AG09309 (cell line): Measurements from ENCODE around the gene TCF20.

ENCODE experiments used
- DNase-seq: peaks from one replicate; pipeline ENCODE4 v3.0.0-alpha.2; 2010; ENCODE audit warnings: low read depth
- H3K4me3 ChIP-seq: 2 replicates; pipeline ENCODE4 v1.5.1; 2011; ENCODE audit warnings: mild to moderate bottlenecking, low read depth, low read length, moderate library complexity; ENCODE audit not compliant: control insufficient read depth
- TF ChIP-seq, protein P1 (sequence below): IDR thresholded peaks from 2 replicates; pipeline ENCODE4 v1.5.1; 2011; ENCODE audit warnings: mild to moderate bottlenecking, low read depth, low read length, inconsistent platforms; ENCODE audit not compliant: insufficient read depth, control insufficient read depth; ENCODE audit errors: missing control alignments

TCF20 gene

DNA sequence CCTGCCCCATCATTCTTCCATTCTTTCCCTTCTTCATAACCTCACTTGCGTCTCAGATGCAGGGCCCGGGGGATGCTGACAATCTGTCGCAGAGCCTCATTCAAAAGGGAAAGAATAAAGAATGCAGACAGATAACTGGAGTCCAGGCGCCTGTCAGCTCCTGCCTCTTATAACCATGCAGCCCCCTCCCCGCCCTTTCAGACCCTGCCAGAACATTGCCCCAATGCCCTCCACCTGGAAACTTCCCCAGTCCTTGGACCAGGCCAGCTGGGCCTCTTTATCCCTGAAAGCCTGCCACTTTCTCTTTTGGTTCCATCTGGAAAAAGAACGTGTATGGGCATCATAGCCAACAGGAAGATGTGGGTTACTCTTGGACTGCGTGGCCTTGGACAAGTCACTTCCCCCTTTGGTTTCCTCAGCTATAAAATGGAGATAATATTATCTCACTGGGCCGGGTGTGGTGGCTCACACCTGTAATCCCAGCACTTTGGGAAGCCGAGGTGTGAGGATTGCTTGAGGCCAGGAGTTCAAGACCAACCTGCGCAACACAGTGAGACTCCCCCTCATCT, 2.1 kb upstream of the TCF20 start:
- no peak for DNase-seq
- no peak overlapping the region for H3K4me3 ChIP-seq
- TF ChIP-seq, protein P1, sequence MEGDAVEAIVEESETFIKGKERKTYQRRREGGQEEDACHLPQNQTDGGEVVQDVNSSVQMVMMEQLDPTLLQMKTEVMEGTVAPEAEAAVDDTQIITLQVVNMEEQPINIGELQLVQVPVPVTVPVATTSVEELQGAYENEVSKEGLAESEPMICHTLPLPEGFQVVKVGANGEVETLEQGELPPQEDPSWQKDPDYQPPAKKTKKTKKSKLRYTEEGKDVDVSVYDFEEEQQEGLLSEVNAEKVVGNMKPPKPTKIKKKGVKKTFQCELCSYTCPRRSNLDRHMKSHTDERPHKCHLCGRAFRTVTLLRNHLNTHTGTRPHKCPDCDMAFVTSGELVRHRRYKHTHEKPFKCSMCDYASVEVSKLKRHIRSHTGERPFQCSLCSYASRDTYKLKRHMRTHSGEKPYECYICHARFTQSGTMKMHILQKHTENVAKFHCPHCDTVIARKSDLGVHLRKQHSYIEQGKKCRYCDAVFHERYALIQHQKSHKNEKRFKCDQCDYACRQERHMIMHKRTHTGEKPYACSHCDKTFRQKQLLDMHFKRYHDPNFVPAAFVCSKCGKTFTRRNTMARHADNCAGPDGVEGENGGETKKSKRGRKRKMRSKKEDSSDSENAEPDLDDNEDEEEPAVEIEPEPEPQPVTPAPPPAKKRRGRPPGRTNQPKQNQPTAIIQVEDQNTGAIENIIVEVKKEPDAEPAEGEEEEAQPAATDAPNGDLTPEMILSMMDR, result no peak

DNA sequence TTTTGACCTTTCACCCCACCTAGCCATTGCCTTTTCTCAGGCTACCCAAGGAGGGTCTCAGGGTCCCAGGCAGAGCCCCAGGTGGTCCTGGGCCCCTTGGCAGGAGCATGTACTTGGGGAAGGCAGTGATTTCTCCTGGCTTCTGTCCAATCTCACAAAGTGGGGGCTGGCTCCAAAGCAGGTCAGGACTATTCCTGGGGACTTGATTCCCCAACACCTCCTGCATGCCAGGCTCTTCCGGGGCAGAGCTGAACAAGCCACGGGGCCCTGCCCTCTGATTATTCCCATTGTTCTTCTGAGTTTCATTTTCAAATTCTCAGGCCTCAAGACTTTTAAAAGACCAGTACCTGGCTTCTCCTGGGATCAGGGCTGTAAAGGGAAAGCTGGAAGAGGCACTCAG, 1.5 kb upstream of the TCF20 start:
- no peak overlapping the region for H3K4me3 ChIP-seq
- TF ChIP-seq, protein P1, result no peak

DNA sequence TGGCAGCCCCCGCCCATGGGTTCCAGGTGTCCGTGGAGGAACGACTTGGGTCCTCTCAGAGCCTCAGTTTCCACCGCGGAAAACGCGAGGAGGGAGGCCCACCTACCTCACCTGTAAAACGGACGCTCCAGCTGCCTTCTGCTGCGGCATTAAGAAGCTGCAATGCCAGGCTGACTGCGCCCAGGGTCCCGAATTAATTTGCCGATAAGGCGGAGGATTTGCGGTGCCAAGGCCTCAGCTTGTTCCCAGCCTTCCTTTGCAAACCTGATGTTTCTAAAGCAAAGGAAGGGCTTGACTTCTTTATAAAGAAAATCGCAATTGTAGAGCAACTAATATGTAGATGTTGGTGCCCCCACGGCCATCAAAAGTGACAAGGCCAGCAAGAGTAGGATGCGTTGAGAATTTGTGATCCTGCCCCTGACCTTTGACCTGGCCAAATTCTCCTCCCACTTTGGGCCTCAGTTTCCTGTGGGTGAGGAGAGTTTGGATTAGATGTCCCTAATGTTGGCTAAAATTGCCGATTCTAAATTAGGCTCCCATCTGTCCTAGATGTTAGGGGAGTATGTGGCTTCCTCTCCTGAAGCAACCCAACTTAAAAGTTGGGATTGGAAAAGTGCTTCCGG, 849 bp upstream of the TCF20 start:
- no peak overlapping the region for H3K4me3 ChIP-seq
- no peak for DNase-seq
- TF ChIP-seq, protein P1, result no peak

More for the DNA sequence above, 1.5 kb upstream of the TCF20 start:
- no peak for DNase-seq

DNA sequence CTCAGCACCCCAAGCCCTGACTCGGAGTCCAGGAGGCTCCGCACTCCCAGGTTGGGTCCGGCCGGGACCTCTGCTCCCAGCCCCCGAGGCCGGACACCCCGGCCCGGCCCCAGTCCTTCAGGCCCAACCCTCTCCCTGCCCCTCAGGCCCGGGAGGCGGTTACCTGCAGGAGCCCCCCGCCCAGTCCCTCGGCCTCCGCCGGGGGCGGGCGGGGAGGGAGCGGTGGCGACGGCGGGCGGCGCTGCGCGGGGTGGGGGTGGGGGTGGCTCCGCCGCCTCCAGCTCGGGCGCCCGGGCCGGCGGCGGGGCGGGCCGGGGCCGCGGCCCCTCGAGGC, 310 bp downstream of the TCF20 start:
- TF ChIP-seq, protein P1, result no peak
- H3K4me3 ChIP-seq, result peak overlapping the region; percentile 96
- DNase-seq, result no peak

DNA sequence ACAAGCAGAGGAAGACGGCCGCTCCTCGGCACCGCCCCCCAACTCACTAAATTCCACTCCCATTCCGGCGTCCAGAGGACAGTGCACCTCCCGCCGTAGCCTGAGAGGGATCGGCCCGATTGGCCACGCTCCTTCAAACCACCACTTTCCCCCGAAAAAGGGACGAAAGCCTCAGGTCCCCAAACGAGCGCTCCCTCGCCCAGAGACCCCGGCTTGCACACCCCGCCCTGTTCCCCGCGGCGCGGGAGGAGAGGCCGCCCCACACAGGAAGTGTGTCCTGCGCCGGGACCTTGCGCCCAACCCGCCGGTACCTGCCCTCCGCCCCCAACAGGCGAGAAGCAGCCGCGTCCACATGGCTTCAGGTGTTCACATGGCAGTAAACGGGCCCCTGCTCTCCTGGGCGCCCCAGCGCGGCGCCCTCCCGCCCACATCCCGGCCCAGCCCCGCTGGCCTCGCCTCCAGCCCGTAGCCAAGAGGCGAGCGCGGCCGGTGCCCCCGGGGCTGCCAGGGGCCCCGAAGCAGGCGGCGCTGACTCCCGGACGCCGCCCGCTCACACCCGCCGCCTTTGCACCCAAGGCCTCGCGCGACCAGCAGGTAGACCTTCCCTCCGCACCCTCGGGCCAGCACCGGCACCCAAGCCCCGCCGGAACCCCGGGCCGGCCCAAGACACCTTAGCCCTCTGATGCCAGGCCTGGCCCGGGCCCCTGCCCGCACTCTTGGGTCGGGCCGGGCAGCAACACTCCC, 849 bp downstream of the TCF20 start:
- TF ChIP-seq, protein P1, result no peak
- no peak for DNase-seq
- peak overlapping the region; percentile 96 for H3K4me3 ChIP-seq

DNA sequence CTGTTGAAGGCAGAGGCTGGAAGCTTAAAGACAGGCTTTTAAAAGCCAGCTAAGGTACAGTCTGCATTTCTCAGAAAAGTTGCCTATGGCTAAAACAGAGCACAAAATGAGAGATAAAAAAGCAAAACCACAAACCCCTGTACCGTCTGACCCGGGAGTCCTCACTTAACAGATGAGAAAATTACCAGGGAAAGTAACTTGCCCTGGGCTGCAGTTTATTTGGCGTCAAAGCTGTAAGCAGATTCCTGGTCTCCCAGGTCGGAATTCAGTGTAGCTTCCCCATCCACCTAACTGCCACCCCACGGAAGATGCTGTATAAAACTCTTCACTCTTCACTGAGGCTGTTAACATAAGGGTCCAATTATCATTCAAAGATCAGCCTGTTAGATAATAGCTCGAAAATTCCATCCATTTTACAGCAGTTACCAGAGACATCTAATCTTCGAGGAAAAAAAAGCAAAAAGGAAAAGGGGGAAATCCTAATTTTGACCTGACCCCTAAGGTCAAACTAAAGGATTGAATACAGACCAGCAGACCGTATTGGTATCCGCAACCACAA, 1.5 kb downstream of the TCF20 start:
- TF ChIP-seq, protein P1, result no peak
- peak overlapping the region; percentile 96 for H3K4me3 ChIP-seq
- no peak for DNase-seq
